GM19468 (cell line): ENCODE measurements around the gene POLR2B.
"Not testable (repeated sequence)": the region's sequence is repeated elsewhere in the genome, so short reads cannot be mapped to it uniquely, and the experiment has no call there.

Experiments
- ATAC-seq: cut with Tn5 transposase; IDR thresholded peaks from one replicate; pipeline ENCODE4 v1.9.1; 2021; ENCODE audit warnings: mild to moderate bottlenecking, moderate library complexity, moderate number of reproducible peaks; ENCODE audit not compliant: unreplicated experiment; ENCODE audit errors: extremely low read depth

Gene POLR2B

GRCh38 chr4:56978750-56979303, at the start of gene POLR2B:
Gene POLR2B, plus strand, starts transcription at chr4:56978896. Its CDS starts 90 bp downstream, at chr4:56978986.
- ATAC-seq = peak; percentile 26

- no peak for ATAC-seq
Observed at GRCh38 chr4:56930638-56931037, 48.1 kb upstream of the POLR2B start.

GRCh38 chr4:56931924-56932323, 46.8 kb upstream of the POLR2B start:
- ATAC-seq = no peak

GRCh38 chr4:56937262-56937661, 41.4 kb upstream of the POLR2B start:
- ATAC-seq = no peak

GRCh38 chr4:56939826-56940225, 38.9 kb upstream of the POLR2B start:
- ATAC-seq = not testable (repeated sequence)

GRCh38 chr4:56940403-56940802, 38.3 kb upstream of the POLR2B start:
- no peak for ATAC-seq

GRCh38 chr4:56940971-56941370, 37.7 kb upstream of the POLR2B start:
- no peak for ATAC-seq

GRCh38 chr4:56941403-56941802, 37.3 kb upstream of the POLR2B start:
- ATAC-seq = no peak

- ATAC-seq = no peak
Observed at GRCh38 chr4:56953680-56954520, 24.8 kb upstream of the POLR2B start.

- ATAC-seq = no peak
Observed at GRCh38 chr4:56958111-56958517, 20.6 kb upstream of the POLR2B start.

GRCh38 chr4:56959100-56959499, 19.6 kb upstream of the POLR2B start:
- ATAC-seq = no peak

- no peak for ATAC-seq
Observed at GRCh38 chr4:56961107-56961500, 17.6 kb upstream of the POLR2B start.

- ATAC-seq = no peak
Observed at GRCh38 chr4:56971383-56971782, 7.3 kb upstream of the POLR2B start.

- no peak for ATAC-seq
Observed at GRCh38 chr4:56972389-56972788, 6.3 kb upstream of the POLR2B start.

GRCh38 chr4:56972809-56973208, 5.9 kb upstream of the POLR2B start:
- ATAC-seq = no peak

GRCh38 chr4:56973336-56973735, 5.4 kb upstream of the POLR2B start:
- no peak for ATAC-seq

GRCh38 chr4:56976283-56976836, 2.3 kb upstream of the POLR2B start:
- no peak for ATAC-seq

GRCh38 chr4:56976837-56977320, 1.8 kb upstream of the POLR2B start:
- no peak for ATAC-seq

- peak; percentile 94 for ATAC-seq
Observed at GRCh38 chr4:56977321-56978012, 1.2 kb upstream of the POLR2B start, which contains the start of gene NOA1. Gene NOA1, minus strand, starts transcription at chr4:56977606. Its CDS starts 21 bp downstream, at chr4:56977585.

GRCh38 chr4:56979421-56980072, 851 bp downstream of the POLR2B start:
- no peak for ATAC-seq
